AG10803 (cell line): ENCODE data around the gene STOM.

Experiments
- DNase-seq: peaks from one replicate; pipeline ENCODE4 v3.0.0; 2010; ENCODE audit warnings: low read depth
- H3K4me3 ChIP-seq: 2 replicates; pipeline ENCODE4 v1.5.1; 2011; ENCODE audit warnings: mild to moderate bottlenecking, low read length, control low read depth
- CTCF ChIP-seq: conservative IDR thresholded peaks from 2 replicates; pipeline ENCODE4 v1.5.1; 2011; ENCODE audit warnings: mild to moderate bottlenecking, low read length, control low read depth, inconsistent platforms

Gene STOM

DNA sequence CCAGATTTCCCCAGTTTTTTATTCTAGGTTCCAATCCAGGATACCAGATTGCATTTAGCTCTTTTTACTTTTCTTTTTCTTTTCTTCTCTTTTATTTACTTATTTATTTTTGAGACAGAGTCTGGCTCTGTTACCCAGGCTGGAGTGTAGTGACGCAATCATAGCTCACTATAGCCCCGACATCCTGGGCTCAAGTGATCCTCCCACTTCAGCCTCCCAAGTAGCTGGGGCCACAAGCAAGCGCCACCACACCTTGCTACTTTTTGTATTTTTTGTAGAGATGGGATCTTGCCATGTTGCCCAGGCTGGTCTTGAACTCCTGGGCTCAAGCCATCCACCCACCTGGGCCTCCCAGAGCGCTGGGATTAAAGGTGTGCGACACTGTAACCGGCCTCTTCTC, 53.7 kb downstream of the STOM start:
- DNase-seq = no peak
- no peak for TF ChIP-seq CTCF
- H3K4me3 ChIP-seq = no peak overlapping the region

GRCh38 chr9:121313458-121314152, 56.4 kb downstream of the STOM start:
- no peak for TF ChIP-seq CTCF
- no peak for DNase-seq
- no peak overlapping the region for H3K4me3 ChIP-seq

DNA sequence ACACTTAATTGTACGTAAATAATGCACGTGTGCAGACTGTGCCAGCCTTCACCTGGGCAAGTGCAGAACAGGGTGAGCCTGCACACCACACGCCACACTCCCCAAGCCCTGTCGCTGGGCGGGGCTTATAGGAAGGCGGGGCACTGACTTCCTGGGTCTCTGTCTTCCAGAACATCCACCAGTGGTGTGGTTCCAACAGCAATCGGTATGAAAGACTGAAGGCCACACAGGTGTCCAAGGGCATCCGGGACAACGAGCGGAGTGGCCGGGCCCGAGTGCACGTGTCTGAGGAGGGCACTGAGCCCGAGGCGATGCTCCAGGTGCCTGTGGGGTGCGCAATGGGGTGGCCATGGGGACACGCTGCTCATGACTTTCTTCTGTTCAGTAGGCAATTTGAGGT, 57.9 kb downstream of the STOM start:
- no peak for TF ChIP-seq CTCF
- DNase-seq = no peak
- H3K4me3 ChIP-seq = no peak overlapping the region

DNA sequence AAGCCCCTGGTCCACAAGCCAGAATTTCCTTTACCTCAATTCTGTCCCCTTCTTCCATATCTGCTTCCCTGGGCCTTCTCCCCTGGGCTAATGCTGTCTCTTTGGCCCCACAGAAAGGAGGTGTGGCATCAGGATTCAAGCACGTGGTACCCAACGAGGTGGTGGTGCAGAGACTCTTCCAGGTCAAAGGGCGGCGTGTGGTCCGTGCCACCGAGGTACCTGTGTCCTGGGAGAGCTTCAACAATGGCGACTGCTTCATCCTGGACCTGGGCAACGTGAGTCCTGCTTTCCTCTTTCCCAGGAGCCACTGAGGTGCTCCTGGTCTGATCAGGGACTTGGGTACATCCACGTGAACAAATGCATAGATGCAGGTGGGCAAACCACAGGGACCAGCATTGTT, 59.5 kb downstream of the STOM start:
- no peak for TF ChIP-seq CTCF
- DNase-seq = no peak

GRCh38 chr9:121309833-121310425, 60.1 kb downstream of the STOM start:
- TF ChIP-seq CTCF = no peak
- no peak for DNase-seq
- no peak overlapping the region for H3K4me3 ChIP-seq

More for the DNA sequence above, 59.5 kb downstream of the STOM start:
- H3K4me3 ChIP-seq = no peak overlapping the region

- TF ChIP-seq CTCF = no peak
- DNase-seq = no peak
- H3K4me3 ChIP-seq = no peak overlapping the region
Measured at GRCh38 chr9:121309171-121309570, 60.9 kb downstream of the STOM start.

GRCh38 chr9:121308765-121309164, 61.3 kb downstream of the STOM start:
- H3K4me3 ChIP-seq = no peak overlapping the region
- TF ChIP-seq CTCF = no peak
- no peak for DNase-seq
